Measurements from ENCODE around the gene FN3K.

GRCh38 chr17:82689077-82689476, 46.3 kb upstream of the FN3K start:
- TF ChIP-seq CTCF (IDR thresholded peaks at IDR 0.05; ENCODE audit: low read depth, low read length, poor library complexity, severe bottlenecking) (no peak), EZH2phosphoT487 (IDR thresholded peaks at IDR 0.05; ENCODE audit: borderline replicate concordance, low read length) (no peak)
